Posterior cingulate gyrus (tissue), 11 donors: Measurements from ENCODE around the gene AFAP1.

ENCODE experiments used
- DNase-seq, 10 donors: peaks; one replicate each; pipeline versions ENCODE4 v3.0.0 to v3.0.0-alpha.2; 2020 to 2021; ENCODE audit warnings: mixed read lengths in 3 of 10
- intact Hi-C: fragments of 100-400 bp; cut with DNase I; formaldehyde crosslinking; loops from one replicate; pipeline ENCODE4 v1.15.1; 2023

The AFAP1 gene

DNA sequence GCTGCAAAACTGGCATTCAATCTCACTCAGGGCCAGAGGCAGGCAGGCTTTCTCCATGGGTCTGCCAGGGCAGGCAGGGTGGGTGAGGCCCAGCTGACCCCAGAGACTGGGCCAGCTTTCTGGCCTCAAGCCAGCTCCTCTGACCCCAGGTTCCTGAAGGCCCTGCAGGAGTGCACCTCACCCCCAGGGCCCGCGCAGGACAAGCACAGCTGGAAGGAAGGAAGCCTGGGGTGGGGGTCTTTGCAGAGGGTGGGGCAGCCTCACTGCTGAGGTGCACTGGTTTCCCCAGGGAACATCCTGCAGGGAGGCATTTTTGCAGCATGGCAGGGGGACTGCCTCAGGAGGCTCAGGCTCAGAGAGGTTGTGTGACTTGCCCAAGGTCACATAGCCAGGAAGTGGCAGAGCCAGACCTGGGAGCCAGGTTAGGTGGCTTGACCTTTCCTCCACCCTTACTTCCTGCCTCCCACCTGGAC lies 31.5 kb upstream of the AFAP1 start:
- intact Hi-C loops = no loop called here
- peak in 1 of 10 donors; percentile 77 for DNase-seq

- intact Hi-C loops = no loop called here
- peak in 1 of 10 donors; percentile 75 for DNase-seq
Measured at GRCh38 chr4:7970361-7970946, 30.8 kb upstream of the AFAP1 start.

DNA sequence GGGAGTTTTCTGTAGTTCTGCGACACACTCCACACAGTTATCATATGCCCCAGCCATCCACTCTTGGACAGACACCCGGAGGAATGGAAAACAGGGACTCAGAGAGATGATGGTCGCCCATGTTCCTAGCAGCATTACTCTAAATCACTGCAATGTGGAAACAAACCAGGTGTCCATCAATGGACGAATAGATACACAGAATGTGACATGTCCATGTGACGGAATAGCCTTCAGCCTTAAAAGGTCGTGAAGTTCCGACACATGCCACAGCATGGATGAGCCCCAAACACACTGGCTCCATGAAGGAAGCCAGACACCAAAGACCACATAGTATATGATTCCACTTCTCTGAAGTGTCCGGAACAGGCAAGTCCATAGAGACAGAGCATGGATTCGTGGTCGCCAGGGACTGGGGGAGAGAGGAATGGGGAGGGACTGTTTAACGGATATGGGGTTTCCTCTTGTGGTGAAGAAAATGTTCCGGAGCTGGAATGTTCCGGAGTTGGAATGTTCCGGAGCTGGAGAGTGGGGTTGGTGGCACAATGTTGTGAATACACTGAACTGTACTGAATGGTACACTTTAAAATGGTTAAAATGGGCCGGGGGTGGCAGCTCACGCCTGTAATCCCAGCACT lies 28.7 kb upstream of the AFAP1 start:
- intact Hi-C loops = no loop called here
- no peak for DNase-seq

- DNase-seq = peak in 1 of 10 donors; percentile 86
- intact Hi-C loops = no loop called here
Measured at GRCh38 chr4:7967501-7968261, 28.0 kb upstream of the AFAP1 start.

- DNase-seq = no peak
- intact Hi-C loops = no loop called here
Measured at GRCh38 chr4:7967063-7967440, 27.4 kb upstream of the AFAP1 start.

DNA sequence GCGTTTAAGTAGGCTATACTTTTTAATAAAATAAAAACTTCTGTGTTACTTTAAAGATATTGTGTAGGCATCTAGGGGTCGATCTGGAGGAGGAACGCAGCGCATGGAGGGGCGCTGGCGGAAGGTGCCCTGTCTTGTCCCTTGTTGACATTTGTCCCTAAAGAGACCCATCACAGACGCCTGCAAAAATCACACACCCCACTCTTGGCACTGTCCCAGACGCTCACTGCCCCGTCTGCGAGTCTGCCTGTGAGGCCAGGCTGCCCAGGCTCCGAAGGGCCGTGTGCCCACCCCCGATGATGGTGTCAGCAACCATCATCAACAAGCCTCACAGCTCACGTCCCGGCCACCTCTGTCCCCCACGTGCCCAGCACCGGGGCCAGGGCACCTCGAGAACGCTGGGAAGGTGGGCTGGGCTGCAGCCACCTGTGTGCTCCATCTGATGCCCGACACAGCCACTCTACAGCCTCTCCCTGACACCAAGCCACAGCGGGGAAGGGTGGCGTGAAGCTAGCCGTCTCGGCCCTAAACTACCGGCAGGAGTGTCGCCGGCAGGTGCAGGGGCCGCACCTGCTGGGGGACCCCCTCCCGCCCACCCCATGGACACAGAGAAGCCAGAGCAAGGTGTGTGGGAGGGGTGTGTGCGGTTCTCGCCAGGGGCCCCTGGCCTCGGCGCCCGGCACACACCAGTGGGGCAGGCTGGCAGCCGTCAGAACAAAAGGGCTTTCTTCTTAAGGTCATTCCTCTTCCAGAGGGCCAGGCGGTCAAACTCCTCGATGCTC lies 26.8 kb upstream of the AFAP1 start:
- intact Hi-C loops = no loop called here
- peak in 2 of 10 donors; percentile 50 to 81 for DNase-seq

GRCh38 chr4:7964890-7965662 lies 25.4 kb upstream of the AFAP1 start:
- DNase-seq = peak in 1 of 10 donors; percentile 67
- intact Hi-C loops = no loop called here

DNA sequence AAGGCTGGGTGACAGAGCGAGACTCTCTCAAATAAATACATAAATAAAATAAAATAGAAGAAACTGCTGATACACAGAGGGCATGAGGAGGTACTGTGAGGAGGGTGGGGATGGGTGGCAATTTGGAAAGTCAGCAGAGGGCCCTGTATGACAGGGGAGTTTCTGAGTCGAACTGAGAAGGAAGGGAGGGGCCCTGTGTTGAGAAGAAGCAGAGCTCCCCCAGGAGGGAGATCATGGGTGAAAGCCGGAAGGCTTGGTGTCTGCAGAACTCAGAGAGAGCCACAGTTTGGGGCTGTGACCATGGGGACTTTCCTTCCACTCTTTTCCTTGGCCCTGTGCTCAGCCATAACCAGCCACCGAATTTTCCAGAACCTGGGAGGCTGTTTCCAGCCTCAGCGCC lies 24.8 kb upstream of the AFAP1 start:
- intact Hi-C loops = no loop called here

DNA sequence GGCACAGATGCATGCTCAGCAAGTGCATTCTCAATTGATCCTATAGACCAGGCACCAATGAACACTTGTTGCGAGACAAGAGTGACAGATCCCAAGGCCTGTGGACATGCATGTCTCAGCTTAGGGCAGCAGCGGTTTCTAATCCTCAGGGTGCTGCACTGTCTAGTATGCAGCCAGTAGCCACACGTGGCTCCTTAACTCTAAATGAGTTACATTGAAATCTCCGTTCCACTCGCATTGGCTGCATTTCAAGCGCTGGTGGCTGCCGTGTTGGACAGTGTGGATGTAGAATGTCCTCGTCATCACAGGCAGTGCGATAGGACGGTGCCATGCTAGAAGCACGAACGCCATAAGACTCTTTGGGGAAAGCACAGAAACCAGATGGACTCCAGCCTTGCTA lies 24.0 kb upstream of the AFAP1 start:
- DNase-seq = peak in 1 of 10 donors; percentile 69
- intact Hi-C loops = no loop called here

More for the DNA sequence above, 24.8 kb upstream of the AFAP1 start:
- DNase-seq = no peak

- intact Hi-C loops = no loop called here
- peak in 1 of 10 donors; percentile 80 for DNase-seq
Measured at GRCh38 chr4:7962609-7963508, 23.2 kb upstream of the AFAP1 start.

DNA sequence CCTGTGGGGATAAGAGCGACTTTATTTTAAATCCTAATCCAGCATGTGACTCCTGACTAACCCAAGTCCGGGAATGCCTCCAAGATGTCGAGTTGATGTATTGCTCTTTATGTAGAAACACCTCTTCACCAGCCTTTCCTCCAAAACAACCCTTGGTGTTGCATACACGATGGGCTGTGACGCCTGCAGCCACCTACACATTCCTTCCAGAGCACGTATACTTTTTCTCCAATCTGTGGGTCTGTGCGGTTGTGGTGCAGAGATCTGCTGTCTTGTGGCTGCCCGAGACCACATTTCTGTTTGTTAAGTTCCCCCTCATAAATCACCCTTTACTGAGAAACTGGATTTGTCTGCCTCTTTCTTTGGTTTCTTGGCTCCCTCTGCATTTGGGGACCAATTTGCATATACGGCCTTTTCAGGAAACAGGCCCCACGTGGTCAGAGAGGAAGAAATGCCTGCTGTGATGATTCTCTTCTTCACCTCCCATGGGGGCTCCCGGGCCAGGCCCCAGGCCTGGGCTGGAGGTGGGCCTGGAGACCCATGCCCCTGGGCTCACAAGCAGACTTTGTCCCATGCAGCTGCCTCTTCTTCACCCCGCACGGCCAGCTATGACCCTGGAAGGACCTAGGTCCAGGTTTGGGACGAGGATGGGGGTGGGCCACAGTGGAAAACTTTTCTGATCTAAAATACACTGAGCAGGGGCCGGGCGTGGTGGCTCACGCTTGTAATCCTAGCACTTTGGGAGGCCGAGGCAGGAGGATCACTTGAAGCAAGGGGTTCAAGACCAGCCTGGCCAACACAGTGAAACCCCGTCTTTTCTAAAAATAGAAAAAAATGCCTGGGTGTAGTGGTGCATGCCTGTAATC lies 21.4 kb upstream of the AFAP1 start:
- DNase-seq = peak in 6 of 10 donors; percentile 50 to 93 (median 66)
- intact Hi-C loops = no loop called here

DNA sequence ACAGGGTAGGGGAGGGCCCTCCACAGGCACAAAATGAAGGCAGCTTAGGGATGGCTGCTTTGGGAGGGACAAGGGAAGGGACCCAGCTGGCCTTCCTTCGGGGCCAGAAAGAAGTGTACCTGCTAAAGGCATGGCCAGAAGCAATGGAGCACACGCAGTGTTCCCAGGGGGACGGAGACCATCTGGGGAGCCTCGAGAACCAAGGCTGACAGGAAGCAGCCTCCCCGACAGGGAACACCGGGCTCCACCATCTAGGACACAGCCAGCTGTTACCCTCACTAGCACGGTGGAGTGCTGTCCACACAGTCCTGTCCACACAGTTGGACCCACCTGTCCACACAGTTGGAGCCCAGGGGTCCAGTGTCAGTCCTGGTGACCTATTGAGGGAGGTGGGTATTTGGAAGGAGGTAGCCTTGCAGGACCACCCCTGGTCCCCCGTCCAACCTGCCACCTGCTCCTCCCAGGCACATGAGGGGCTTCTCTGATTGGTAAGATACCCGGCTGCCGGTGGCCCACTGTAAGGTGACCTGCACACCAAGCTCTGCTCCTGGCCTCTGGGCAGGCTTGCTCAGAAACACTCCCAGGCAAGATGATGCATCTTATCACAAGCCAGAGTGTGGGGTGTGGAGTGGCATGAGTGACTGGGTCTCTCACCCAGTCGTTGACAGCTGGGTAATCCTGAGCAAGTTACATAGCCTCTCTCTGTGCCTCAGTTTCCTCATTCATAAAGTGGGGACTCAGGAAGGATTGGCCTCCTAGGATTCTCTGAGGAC lies 20.5 kb upstream of the AFAP1 start:
- peak in 1 of 10 donors; percentile 70 for DNase-seq
- intact Hi-C loops = no loop called here

GRCh38 chr4:7959078-7959477 lies 19.4 kb upstream of the AFAP1 start:
- DNase-seq = peak in 1 of 10 donors; percentile 44
- intact Hi-C loops = no loop called here

DNA sequence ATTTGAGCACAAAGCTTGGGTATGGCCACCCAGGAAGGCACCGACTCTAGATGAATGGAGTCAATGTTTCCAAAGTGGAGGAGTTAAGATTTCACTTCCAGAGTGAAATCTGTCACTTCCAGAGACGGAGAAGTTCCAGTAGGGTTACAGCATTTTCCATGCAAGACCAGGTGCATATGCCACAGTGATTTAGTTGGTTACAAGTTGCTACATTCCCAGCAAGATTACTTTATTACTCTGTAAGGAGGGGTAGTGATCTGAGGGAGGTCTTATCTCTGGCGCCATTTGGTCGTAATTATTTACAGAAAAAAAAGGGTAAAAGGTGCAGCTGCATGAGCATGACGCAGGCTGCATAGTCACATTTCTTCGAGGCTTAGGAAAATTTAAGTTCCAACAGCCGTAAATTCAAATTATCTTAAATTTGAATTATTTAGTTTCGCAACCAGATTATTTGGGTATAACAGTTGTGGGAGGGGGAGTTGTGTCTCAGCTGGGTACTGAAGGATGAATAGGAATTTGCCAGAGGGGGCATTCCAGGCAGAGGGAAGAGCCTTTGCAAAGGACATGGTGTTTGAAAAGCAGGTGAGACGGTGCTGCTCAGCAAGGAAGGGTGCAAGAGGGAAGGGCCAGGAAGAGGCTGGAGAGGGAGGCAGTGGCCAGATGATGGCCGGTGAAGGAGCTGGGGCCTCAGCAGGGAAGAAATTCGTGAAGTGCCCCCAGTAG lies 17.4 kb upstream of the AFAP1 start:
- intact Hi-C loops = no loop called here
- DNase-seq = peak in 2 of 10 donors; percentile 1 to 14

GRCh38 chr4:7956270-7956808 lies 16.7 kb upstream of the AFAP1 start:
- DNase-seq = peak in 6 of 10 donors; percentile 50 to 91 (median 64)
- intact Hi-C loops = no loop called here

DNA sequence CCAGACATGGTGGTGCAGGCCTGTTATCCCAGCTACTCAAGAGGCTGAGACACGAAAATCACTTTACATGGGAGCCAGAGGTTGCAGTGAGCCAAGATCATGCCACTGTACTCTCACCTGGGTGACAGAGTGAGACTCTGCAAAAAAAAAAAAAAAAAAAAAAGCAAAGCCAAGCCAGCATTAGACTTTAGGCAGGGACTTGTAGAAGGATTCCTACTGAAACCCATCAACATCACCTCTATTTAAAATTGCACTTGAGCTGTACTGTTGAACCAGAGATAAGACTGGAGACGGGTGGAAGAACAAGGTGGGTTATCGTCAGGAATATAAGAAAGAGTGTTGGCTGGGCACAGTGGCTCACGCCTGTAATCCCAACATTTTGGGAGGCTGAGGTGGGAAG lies 15.7 kb upstream of the AFAP1 start:
- no peak for DNase-seq
- intact Hi-C loops = no loop called here
